IMR-90 (cell line): ENCODE measurements around the gene OCSTAMP. TPM values are rescaled to one million over a fixed set of nuclear protein-coding genes. Genes with fewer than 3 reads are reported as not detected.

Experiments
- ATAC-seq: fragments of 200-7000 bp; cut with Tn5 transposase; 2 replicates; pipeline ENCODE4 v1.9.1; 2020; ENCODE audit warnings: low read depth, mild to moderate bottlenecking, moderate library complexity
- BruUV-seq: library from RNA; stranded (reverse); fragments of 400-500 nt; replicated peaks from 2 replicates; lab custom pipeline; 2021; lab: Mats Ljungman, UMichigan
- CTCF ChIA-PET: fragments of 300-600 bp; formaldehyde crosslinking; extraction: SDS; loops from one replicate; lab custom pipeline; 2021; ENCODE audit warnings: antibody characterized with exemption; lab: Yijun Ruan, JAX
- POLR2A ChIA-PET: fragments of 300-600 bp; sonication (Branson Sonifier 250); formaldehyde crosslinking; loops from one replicate; lab custom pipeline; 2022; ENCODE audit warnings: antibody characterized with exemption; ENCODE audit not compliant: unreplicated experiment; lab: Charles Lee
- DNase-seq: peaks from one replicate; pipeline ENCODE4 v3.0.0; 2013
- H2AFZ ChIP-seq: replicated peaks from 2 replicates; pipeline ENCODE3; 2013; ENCODE audit warnings: low read length, mild to moderate bottlenecking; ENCODE audit not compliant: poor library complexity
- H2AK5ac ChIP-seq: 2 replicates; pipeline ENCODE4 v1.6.1; 2013; ENCODE audit warnings: low read depth, low read length, inconsistent platforms
- H2AK9ac ChIP-seq: replicated peaks from 2 replicates; pipeline ENCODE3; 2013; ENCODE audit warnings: mild to moderate bottlenecking, low read depth, low read length, moderate library complexity; ENCODE audit not compliant: poor library complexity
- H2BK120ac ChIP-seq: 2 replicates; pipeline ENCODE4 v1.6.1; 2013; ENCODE audit warnings: low read depth, low read length, inconsistent platforms
- H2BK15ac ChIP-seq: 3 replicates; pipeline ENCODE4 v1.6.1; 2013; ENCODE audit warnings: low read depth, low read length, inconsistent platforms
- H2BK20ac ChIP-seq: 2 replicates; pipeline ENCODE4 v1.6.1; 2013; ENCODE audit warnings: low read depth, mild to moderate bottlenecking, inconsistent platforms, low read length, moderate library complexity
- H2BK5ac ChIP-seq: 2 replicates; pipeline ENCODE4 v1.6.1; 2013; ENCODE audit warnings: mild to moderate bottlenecking, low read depth, low read length, inconsistent platforms; ENCODE audit not compliant: poor library complexity, severe bottlenecking
- H3K14ac ChIP-seq: replicated peaks from 2 replicates; pipeline ENCODE4 v1.6.1; 2013; ENCODE audit warnings: low read depth, low read length, inconsistent platforms
- H3K18ac ChIP-seq: 2 replicates; pipeline ENCODE4 v1.6.1; 2013; ENCODE audit warnings: low read depth, low read length, control low read depth
- H3K23ac ChIP-seq: 2 replicates; pipeline ENCODE4 v1.6.1; 2013; ENCODE audit warnings: low read depth, low read length, inconsistent platforms
- H3K27ac ChIP-seq: 2 replicates; pipeline ENCODE4 v1.5.1; 2013; ENCODE audit warnings: mild to moderate bottlenecking, control low read depth, low read length; ENCODE audit not compliant: insufficient read depth
- H3K27me3 ChIP-seq: 2 replicates; pipeline ENCODE4 v1.6.1; 2013; ENCODE audit warnings: low read length; ENCODE audit not compliant: control insufficient read depth, insufficient read depth
- H3K36me3 ChIP-seq: 2 replicates; pipeline ENCODE4 v1.6.1; 2013; ENCODE audit warnings: low read length, mixed read lengths; ENCODE audit not compliant: control insufficient read depth, insufficient read depth
- H3K4ac ChIP-seq: 2 replicates; pipeline ENCODE4 v1.6.1; 2013; ENCODE audit warnings: low read depth, low read length, inconsistent platforms
- H3K4me1 ChIP-seq: 2 replicates; pipeline ENCODE4 v1.6.1; 2013; ENCODE audit warnings: low read length, mixed read lengths; ENCODE audit not compliant: control insufficient read depth, insufficient read depth
- H3K4me2 ChIP-seq: 2 replicates; pipeline ENCODE4 v1.6.1; 2013; ENCODE audit warnings: low read depth, mild to moderate bottlenecking, control low read depth, low read length, moderate library complexity
- H3K4me3 ChIP-seq: 2 replicates; pipeline ENCODE4 v1.5.1; 2013; ENCODE audit warnings: low read depth, mild to moderate bottlenecking, control low read depth, low read length, moderate library complexity; ENCODE audit not compliant: insufficient read depth
- H3K56ac ChIP-seq: 2 replicates; pipeline ENCODE4 v1.6.1; 2013; ENCODE audit warnings: low read length, inconsistent platforms; ENCODE audit not compliant: insufficient read depth; ENCODE audit errors: extremely low read depth
- H3K79me1 ChIP-seq, 2 experiments: 2 replicates each; pipeline ENCODE4 v1.6.1; 2013; ENCODE audit warnings: low read length in 2 of 2, inconsistent platforms in 1 of 2, low read depth in 1 of 2
- H3K9ac ChIP-seq: 2 replicates; pipeline ENCODE4 v1.6.1; 2013; ENCODE audit warnings: low read depth, low read length, control low read depth
- H3K9me1 ChIP-seq: 2 replicates; pipeline ENCODE4 v1.6.1; 2013; ENCODE audit warnings: low read length, inconsistent platforms; ENCODE audit not compliant: insufficient read depth
- H3K9me3 ChIP-seq: 2 replicates; pipeline ENCODE4 v1.6.1; 2013; ENCODE audit warnings: low read length; ENCODE audit not compliant: control insufficient read depth, insufficient read depth
- H4K20me1 ChIP-seq: 2 replicates; pipeline ENCODE4 v1.6.1; 2013; ENCODE audit warnings: low read length, inconsistent platforms; ENCODE audit not compliant: insufficient read depth
- H4K5ac ChIP-seq: 2 replicates; pipeline ENCODE4 v1.6.1; 2013; ENCODE audit warnings: mild to moderate bottlenecking, low read depth, low read length, control low read depth
- H4K8ac ChIP-seq, 2 experiments: 2 replicates each; pipeline ENCODE4 v1.6.1; 2013; ENCODE audit warnings: low read depth in 2 of 2, low read length in 2 of 2, control low read depth in 1 of 2, inconsistent platforms in 1 of 2
- H4K91ac ChIP-seq: 2 replicates; pipeline ENCODE4 v1.6.1; 2013; ENCODE audit warnings: low read depth, low read length, inconsistent platforms; ENCODE audit not compliant: insufficient read depth
- BHLHE40 ChIP-seq: fragments of 150-350 bp; IDR thresholded peaks from 2 replicates; pipeline ENCODE4 v1.6.1; 2016; ENCODE audit warnings: mild to moderate bottlenecking, low read depth, low read length
- MAZ ChIP-seq: IDR thresholded peaks from 2 replicates; pipeline ENCODE4 v1.6.1; 2012; ENCODE audit warnings: low read depth, mild to moderate bottlenecking, low read length, improper control_type of control experiment, moderate library complexity, borderline replicate concordance
- RCOR1 ChIP-seq: IDR thresholded peaks from 2 replicates; pipeline ENCODE4 v1.6.1; 2012; ENCODE audit warnings: mild to moderate bottlenecking, low read length, improper control_type of control experiment; ENCODE audit not compliant: insufficient replicate concordance
- SMC3 ChIP-seq: fragments of 150-350 bp; IDR thresholded peaks from 2 replicates; pipeline ENCODE4 v1.6.1; 2016; ENCODE audit warnings: low read depth, mild to moderate bottlenecking, antibody characterized with exemption, low read length, moderate library complexity
- WGBS, 2 experiments: methylation state at CpG; one replicate each; pipeline versions ENCODE4 v1.1.5 to v1.1.7; 2013; ENCODE audit warnings: missing lambda C conversion rate in 2 of 2; ENCODE audit not compliant: insufficient read length in 1 of 2; ENCODE audit errors: extremely low coverage in 2 of 2; 5-methylcytosine and 5-hydroxymethylcytosine counted together
- dilution Hi-C: fragments of 300-500 bp; cut with HindIII; formaldehyde crosslinking; loops from one replicate; pipeline ENCODE4 v1.14.3; 2018; ENCODE audit warnings: low sequenced_read_pairs; ENCODE audit not compliant: unreplicated experiment
- in situ Hi-C: fragments of 300-500 bp; cut with MboI; formaldehyde crosslinking; loops from 3 replicates; pipeline ENCODE4 v1.14.3; 2019; ENCODE audit warnings: low sequenced_read_pairs, inconsistent platforms, mixed read lengths
- intact Hi-C: fragments of 100-400 bp; cut with micrococcal nuclease; formaldehyde crosslinking; loops from 2 replicates; pipeline ENCODE4 v1.10.0; 2022
- polyA plus RNA-seq, 3 experiments: library from polyadenylated mRNA; depleted of rRNA; stranded (reverse); fragments of >200 nt; gene quantifications; 2 replicates each; pipeline ENCODE4 v1.2.3, GENCODE V29; 2012; ENCODE audit warnings: low replicate concordance in 1 of 3
- total RNA-seq: library from RNA; depleted of rRNA; stranded (reverse); fragments of >200 nt; gene quantifications from 2 replicates; pipeline ENCODE4 v1.2.3, GENCODE V29; 2012
- TF ChIP-seq, protein P1 (sequence below): fragments of 150-350 bp; IDR thresholded peaks from 2 replicates; pipeline ENCODE4 v1.6.1; 2017; ENCODE audit warnings: mild to moderate bottlenecking, antibody characterized with exemption, low read length, low read depth

OCSTAMP gene
- total and polyA plus RNA-seq, 2 of the 4 experiments (the other 2 are of a cell fraction): not detected

DNA sequence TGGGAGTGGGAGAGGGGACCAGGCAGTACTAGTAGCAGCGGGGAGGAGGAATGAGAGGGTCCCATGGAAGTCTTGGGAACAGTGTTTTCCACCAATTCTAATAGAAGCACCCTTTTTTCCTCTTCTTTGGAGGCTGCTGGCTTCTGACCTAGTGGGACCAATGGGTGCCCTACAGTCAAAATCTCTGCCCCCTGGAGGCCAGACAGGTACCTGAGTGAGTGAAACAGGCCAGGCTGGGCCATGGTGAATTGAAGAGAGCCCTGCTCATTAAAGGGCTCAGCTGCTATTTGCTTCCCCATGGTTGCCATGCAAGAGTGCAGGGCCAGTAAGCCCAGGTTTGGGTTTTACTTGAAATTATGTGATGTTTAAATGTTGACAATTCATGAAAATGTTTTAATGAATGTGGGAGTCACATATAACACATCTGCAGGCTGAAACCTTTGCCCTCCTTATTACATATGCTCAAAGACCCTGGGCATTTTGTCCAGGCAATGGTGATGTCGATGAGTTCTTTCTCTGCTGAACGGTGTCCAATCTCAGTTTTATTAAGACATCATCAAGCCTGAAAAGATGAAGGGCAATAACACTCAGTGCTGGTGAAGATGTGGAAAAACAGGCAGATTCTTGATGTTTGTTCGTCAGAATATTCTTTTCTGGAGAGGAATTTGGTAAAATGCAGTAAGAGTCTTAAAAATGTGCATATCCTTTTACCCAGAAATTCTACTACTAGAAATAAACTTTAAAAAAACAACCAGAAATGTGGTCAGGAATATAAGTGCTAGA, 42.3 kb upstream of the OCSTAMP start:
- Histone ChIP-seq H3K27me3 (no peaks in the 10 kb centered on the region), H3K23ac (no peak overlapping the region), H3K14ac (no peak overlapping the region), H3K79me1 (no peaks in the 10 kb centered on the region), H3K27ac (no peak overlapping the region), H2AK9ac (no peak overlapping the region), H3K56ac (no peak overlapping the region), H3K4me1 (no peaks in the 10 kb centered on the region), H4K20me1 (no peaks in the 10 kb centered on the region), H4K8ac (no peak overlapping the region), H3K4me3 (no peak overlapping the region), H2AK5ac (no peak overlapping the region), H3K4me2 (no peak overlapping the region), H2BK15ac (no peak overlapping the region), H3K18ac (no peak overlapping the region), H3K36me3 (no peaks in the 10 kb centered on the region), H3K9ac (no peak overlapping the region), H3K9me3 (no peaks in the 10 kb centered on the region), H3K4ac (no peak overlapping the region), H2AFZ (peak overlapping the region; percentile 5), H2BK20ac (no peak overlapping the region), H3K9me1 (no peaks in the 10 kb centered on the region), H4K5ac (no peak overlapping the region), H4K91ac (no peak overlapping the region), H2BK120ac (no peak overlapping the region), H2BK5ac (no peak overlapping the region)
- TF ChIP-seq, protein P1, sequence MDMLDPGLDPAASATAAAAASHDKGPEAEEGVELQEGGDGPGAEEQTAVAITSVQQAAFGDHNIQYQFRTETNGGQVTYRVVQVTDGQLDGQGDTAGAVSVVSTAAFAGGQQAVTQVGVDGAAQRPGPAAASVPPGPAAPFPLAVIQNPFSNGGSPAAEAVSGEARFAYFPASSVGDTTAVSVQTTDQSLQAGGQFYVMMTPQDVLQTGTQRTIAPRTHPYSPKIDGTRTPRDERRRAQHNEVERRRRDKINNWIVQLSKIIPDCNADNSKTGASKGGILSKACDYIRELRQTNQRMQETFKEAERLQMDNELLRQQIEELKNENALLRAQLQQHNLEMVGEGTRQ: no peak
- TF ChIP-seq SMC3 (no peak), RCOR1 (no peak), MAZ (no peak), BHLHE40 (no peak)
- DNase-seq: no peak
- in situ Hi-C loops: no loop called here
- no TSS peak for BruUV-seq
- intact Hi-C loops: loop anchor here (10.0 kb wide), 1 partner anchor 62 kb away; the partner anchor contains the start of gene SLC13A3
- ChIA-PET CTCF (no interaction called here), POLR2A (no interaction called here)
- no peak for ATAC-seq
- no CpG with 5 or more reads among the region's 4 CpGs for WGBS, 2 experiments
- dilution Hi-C loops: no loop called here
